PC-9 (cell line): ENCODE measurements around the gene ITGB5. TPM values are rescaled to one million over a fixed set of nuclear protein-coding genes. Genes with fewer than 3 reads are reported as not detected.

ENCODE experiments used
- BruUV-seq: library from RNA; stranded (reverse); fragments of 400-500 nt; replicated peaks from 2 replicates; lab custom pipeline; 2021; lab: Mats Ljungman, UMichigan
- CTCF ChIA-PET: fragments of 300-600 bp; sonication (Branson Sonifier 250); formaldehyde crosslinking; loops from one replicate; lab custom pipeline; 2022; ENCODE audit warnings: antibody characterized with exemption; lab: Charles Lee
- POLR2A ChIA-PET: fragments of 300-600 bp; sonication (Branson Sonifier 250); formaldehyde crosslinking; loops from one replicate; lab custom pipeline; 2022; ENCODE audit warnings: antibody characterized with exemption; ENCODE audit not compliant: unreplicated experiment; lab: Charles Lee
- DNase-seq, 2 experiments: peaks; one replicate each; pipeline versions ENCODE4 v3.0.0 to v3.0.0-alpha.2; 2015 to 2022; ENCODE audit warnings: mixed read lengths in 1 of 2
- H2AFZ ChIP-seq: fragments of 200-600 bp; sonication (generic); 2 replicates; pipeline ENCODE4 v1.8.1; 2017; ENCODE audit warnings: antibody characterized with exemption
- H3F3A ChIP-seq: fragments of 200-600 bp; sonication (generic); 2 replicates; pipeline ENCODE4 v1.8.1; 2017; ENCODE audit warnings: antibody characterized with exemption, mild to moderate bottlenecking, low read depth; ENCODE audit not compliant: insufficient read depth
- H3K27ac ChIP-seq: fragments of 200-600 bp; sonication (generic); 2 replicates; pipeline ENCODE4 v1.6.1; 2016; ENCODE audit warnings: mixed run types
- H3K27me3 ChIP-seq: fragments of 200-600 bp; sonication (generic); 2 replicates; pipeline ENCODE4 v1.6.1; 2016; ENCODE audit warnings: low read depth, mixed run types; ENCODE audit not compliant: insufficient read depth
- H3K36me3 ChIP-seq: fragments of 200-600 bp; sonication (generic); 2 replicates; pipeline ENCODE4 v1.6.1; 2016; ENCODE audit warnings: low read depth, mixed run types
- H3K4me1 ChIP-seq: fragments of 200-600 bp; sonication (generic); replicated peaks from 2 replicates; pipeline ENCODE4 v1.6.1; 2016; ENCODE audit warnings: mixed run types; ENCODE audit not compliant: insufficient read depth
- H3K4me2 ChIP-seq: fragments of 200-600 bp; sonication (generic); 2 replicates; pipeline ENCODE4 v1.6.1; 2017; ENCODE audit warnings: mixed run types
- H3K4me3 ChIP-seq: fragments of 200-600 bp; sonication (generic); 2 replicates; pipeline ENCODE4 v1.6.1; 2016; ENCODE audit warnings: mixed run types
- H3K79me2 ChIP-seq: fragments of 200-600 bp; sonication (generic); 2 replicates; pipeline ENCODE4 v1.6.1; 2017; ENCODE audit warnings: low read depth, mixed run types
- H3K9me2 ChIP-seq: fragments of 200-600 bp; sonication (generic); 2 replicates; pipeline ENCODE4 v1.8.1; 2017; ENCODE audit warnings: mild to moderate bottlenecking; ENCODE audit not compliant: insufficient read depth
- H3K9me3 ChIP-seq: fragments of 200-600 bp; sonication (generic); 2 replicates; pipeline ENCODE4 v1.8.1; 2016; ENCODE audit warnings: low read depth; ENCODE audit not compliant: insufficient read depth
- H4K20me1 ChIP-seq: fragments of 200-600 bp; sonication (generic); 2 replicates; pipeline ENCODE4 v1.8.1; 2017; ENCODE audit not compliant: insufficient read depth
- EZH2 ChIP-seq: fragments of 200-600 bp; sonication (generic); IDR thresholded peaks from 2 replicates; pipeline ENCODE4 v1.8.0; 2017; ENCODE audit warnings: antibody characterized with exemption, low read depth
- intact Hi-C: fragments of 100-400 bp; cut with micrococcal nuclease; formaldehyde crosslinking; loops from one replicate; pipeline ENCODE4 v1.10.0; 2022; ENCODE audit not compliant: unreplicated experiment
- total RNA-seq: library from RNA; stranded (reverse); gene quantifications from 2 replicates; pipeline ENCODE4 v1.2.3, GENCODE V29; 2021
- TF ChIP-seq, protein P1 (sequence below): fragments of 200-600 bp; sonication (generic); conservative IDR thresholded peaks from 2 replicates; pipeline ENCODE4 v1.6.1; 2017; ENCODE audit warnings: mixed run types, antibody characterized with exemption, mild to moderate bottlenecking, moderate library complexity

The ITGB5 gene
- total RNA-seq, 1 experiment from 2014 or later, result 226 TPM

DNA sequence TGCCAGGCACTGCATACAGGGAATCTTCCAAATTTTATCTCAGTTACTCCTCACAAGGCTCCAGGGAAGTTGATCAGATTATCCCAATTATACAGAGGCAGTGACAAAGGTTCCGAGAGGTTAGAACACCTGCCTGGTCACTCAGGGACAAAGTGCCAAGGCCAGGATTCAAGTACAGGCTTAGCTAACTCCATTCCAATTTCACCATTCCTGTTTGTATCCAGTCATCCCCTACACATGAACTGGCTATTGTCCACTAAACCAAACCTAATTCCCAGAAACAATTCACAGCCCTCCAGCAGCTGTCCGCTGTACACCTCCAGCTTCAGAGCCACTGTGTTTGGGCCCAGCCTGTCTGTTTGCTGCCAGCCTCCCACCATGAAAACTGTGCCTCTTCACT lies 31.4 kb upstream of the ITGB5 start:
- H2AFZ ChIP-seq, result no peak overlapping the region
- no peaks in the 10 kb centered on the region for H3F3A ChIP-seq
- H3K4me2 ChIP-seq, result no peak overlapping the region
- no peaks in the 10 kb centered on the region for H3K36me3 ChIP-seq
- no peaks in the 10 kb centered on the region for H3K79me2 ChIP-seq
- intact Hi-C loops, result no loop called here
- no peaks in the 10 kb centered on the region for H3K9me3 ChIP-seq
- H3K9me2 ChIP-seq, result no peaks in the 10 kb centered on the region
- H3K4me1 ChIP-seq, result no peaks in the 10 kb centered on the region
- ChIA-PET CTCF (no interaction called here), POLR2A (interaction anchor here (0.6 kb wide), 1 partner anchor 463 kb away, joined by 6 read pairs; no protein-coding TSS in a partner anchor)
- H4K20me1 ChIP-seq, result no peaks in the 10 kb centered on the region
- DNase-seq, result no peak
- no TSS peak for BruUV-seq
- H3K27ac ChIP-seq, result no peak overlapping the region
- H3K27me3 ChIP-seq, result no peaks in the 10 kb centered on the region; the same call in 1 of the 2 replicates
- TF ChIP-seq, protein P1, sequence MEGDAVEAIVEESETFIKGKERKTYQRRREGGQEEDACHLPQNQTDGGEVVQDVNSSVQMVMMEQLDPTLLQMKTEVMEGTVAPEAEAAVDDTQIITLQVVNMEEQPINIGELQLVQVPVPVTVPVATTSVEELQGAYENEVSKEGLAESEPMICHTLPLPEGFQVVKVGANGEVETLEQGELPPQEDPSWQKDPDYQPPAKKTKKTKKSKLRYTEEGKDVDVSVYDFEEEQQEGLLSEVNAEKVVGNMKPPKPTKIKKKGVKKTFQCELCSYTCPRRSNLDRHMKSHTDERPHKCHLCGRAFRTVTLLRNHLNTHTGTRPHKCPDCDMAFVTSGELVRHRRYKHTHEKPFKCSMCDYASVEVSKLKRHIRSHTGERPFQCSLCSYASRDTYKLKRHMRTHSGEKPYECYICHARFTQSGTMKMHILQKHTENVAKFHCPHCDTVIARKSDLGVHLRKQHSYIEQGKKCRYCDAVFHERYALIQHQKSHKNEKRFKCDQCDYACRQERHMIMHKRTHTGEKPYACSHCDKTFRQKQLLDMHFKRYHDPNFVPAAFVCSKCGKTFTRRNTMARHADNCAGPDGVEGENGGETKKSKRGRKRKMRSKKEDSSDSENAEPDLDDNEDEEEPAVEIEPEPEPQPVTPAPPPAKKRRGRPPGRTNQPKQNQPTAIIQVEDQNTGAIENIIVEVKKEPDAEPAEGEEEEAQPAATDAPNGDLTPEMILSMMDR, result no peak
- TF ChIP-seq EZH2, result no peak
- H3K4me3 ChIP-seq, result no peak overlapping the region

DNA sequence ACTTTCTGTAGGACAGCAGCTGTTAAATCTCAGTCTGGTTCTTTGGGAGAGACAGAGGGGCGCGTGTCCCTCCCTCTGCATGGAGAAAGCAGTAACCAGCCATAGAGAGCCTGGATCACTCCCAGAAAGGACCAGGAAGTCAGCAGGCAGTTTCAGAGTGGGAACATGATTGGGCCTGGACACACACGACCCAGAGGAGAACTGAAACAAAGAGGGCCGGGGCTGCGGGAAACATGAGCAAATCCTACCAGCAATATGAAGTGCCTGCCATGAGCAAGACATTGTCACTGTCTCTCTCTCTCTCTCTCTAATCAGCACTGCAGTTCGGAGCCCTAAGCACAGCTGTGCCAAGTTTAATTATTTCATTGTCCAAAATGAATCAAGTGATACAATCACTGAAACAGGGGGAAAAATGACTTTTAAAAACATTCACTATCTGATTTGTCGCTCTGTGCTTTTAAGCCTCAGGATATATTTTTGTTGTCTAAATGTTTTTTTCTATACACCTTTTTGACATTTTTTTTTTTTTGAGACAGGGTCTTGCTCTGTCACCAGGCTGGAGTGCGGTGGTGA lies 29.8 kb upstream of the ITGB5 start:
- H2AFZ ChIP-seq, result no peak overlapping the region
- POLR2A ChIA-PET, result no interaction called here
- no peaks in the 10 kb centered on the region for H3K9me2 ChIP-seq
- no peaks in the 10 kb centered on the region for H3K4me1 ChIP-seq
- H3K4me2 ChIP-seq, result no peak overlapping the region
- intact Hi-C loops, result no loop called here
- BruUV-seq, result no TSS peak
- no peaks in the 10 kb centered on the region for H3K36me3 ChIP-seq
- no peak for DNase-seq
- no peak overlapping the region for H3K4me3 ChIP-seq
- no peaks in the 10 kb centered on the region for H4K20me1 ChIP-seq
- H3K79me2 ChIP-seq, result no peaks in the 10 kb centered on the region
- H3K9me3 ChIP-seq, result no peaks in the 10 kb centered on the region
- no peak overlapping the region for H3K27ac ChIP-seq
- CTCF ChIA-PET, result no interaction called here
- no peaks in the 10 kb centered on the region for H3F3A ChIP-seq
- no peaks in the 10 kb centered on the region; the same call in 1 of the 2 replicates for H3K27me3 ChIP-seq
- TF ChIP-seq, protein P1, result no peak
- no peak for TF ChIP-seq EZH2

DNA sequence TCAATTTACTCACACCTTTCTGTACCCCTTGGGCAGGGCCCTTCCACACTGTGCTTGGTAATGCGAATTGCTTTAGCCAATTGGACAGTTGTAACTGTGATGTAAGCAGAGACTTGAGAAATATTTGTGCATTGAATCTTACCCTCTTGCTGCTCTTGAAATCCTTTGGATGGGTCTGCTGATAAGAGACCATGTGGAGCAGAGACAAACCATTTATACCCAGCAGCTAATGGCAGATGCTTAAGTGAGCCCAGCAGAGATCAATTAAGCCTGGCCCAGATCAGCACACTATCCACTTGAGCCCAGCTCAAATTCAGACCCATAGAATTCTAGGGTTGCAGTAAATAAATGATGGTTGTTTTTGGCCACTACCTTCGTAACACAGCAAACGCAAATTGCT lies 28.1 kb upstream of the ITGB5 start:
- H3K4me1 ChIP-seq, result no peaks in the 10 kb centered on the region

More for the DNA sequence above, 28.1 kb upstream of the ITGB5 start:
- DNase-seq, result no peak
- Histone ChIP-seq H3K27ac (no peak overlapping the region), H3K4me3 (no peak overlapping the region), H3K79me2 (no peaks in the 10 kb centered on the region), H3F3A (no peaks in the 10 kb centered on the region), H3K9me3 (no peaks in the 10 kb centered on the region), H3K9me2 (no peaks in the 10 kb centered on the region), H3K4me2 (no peak overlapping the region), H4K20me1 (no peaks in the 10 kb centered on the region), H2AFZ (no peak overlapping the region), H3K36me3 (no peaks in the 10 kb centered on the region), H3K27me3 (no peaks in the 10 kb centered on the region; the same call in 1 of the 2 replicates)
- ChIA-PET CTCF (no interaction called here), POLR2A (interaction anchor here (0.6 kb wide), 1 partner anchor 635 kb away, joined by 4 read pairs; no protein-coding TSS in a partner anchor)
- BruUV-seq, result no TSS peak
- intact Hi-C loops, result no loop called here
- no peak for TF ChIP-seq EZH2
- TF ChIP-seq, protein P1, result no peak
